ENCODE results near the gene LRRC56.
"Not testable (repeated sequence)": the region's sequence is repeated elsewhere in the genome, so short reads cannot be mapped to it uniquely, and the experiment has no call there.

Gene LRRC56

DNA sequence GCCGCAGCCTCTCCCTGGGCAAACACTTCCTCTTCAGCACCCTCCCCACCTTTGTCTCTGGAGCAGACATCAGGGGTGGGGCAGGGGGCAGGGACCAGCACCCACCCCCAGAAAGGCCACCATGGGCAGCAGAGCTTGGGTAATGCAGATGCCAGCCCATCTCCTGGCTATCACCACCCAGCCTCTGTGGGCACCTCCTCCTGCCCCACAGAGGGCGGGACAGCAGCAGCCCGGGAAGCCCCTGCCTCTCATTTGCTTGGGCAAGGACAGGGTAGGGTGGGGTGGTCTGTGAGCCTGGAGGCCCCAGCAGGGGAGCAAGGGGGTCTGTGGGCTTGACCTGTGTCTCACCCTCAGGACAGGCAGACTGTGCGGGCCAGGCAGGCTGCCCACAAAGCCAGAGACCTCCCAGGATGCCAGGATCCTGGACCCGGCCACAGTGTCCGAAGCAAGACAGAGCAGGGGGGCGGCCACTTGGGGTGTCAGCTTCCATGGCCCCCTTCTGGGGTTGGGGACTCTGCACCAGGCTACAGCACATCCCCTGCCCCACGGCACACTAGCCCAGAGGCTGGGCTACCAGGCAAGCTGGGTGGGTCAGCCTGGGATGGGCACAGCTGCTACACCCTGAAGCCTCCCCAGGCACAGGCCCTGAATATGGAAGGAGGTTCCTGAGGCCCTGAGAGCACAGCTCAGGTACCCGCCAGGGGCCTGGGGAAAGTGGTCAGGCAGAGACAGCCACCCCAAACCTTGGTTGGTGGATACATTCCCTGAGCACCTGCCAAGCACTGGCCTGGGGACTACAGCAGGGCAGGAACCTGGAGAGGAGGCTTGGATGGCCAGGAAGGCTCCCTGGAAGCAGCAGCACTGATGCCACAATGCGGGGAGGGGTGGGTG is 34.8 kb upstream of the LRRC56 start:
- no peak for DNase-seq

DNA sequence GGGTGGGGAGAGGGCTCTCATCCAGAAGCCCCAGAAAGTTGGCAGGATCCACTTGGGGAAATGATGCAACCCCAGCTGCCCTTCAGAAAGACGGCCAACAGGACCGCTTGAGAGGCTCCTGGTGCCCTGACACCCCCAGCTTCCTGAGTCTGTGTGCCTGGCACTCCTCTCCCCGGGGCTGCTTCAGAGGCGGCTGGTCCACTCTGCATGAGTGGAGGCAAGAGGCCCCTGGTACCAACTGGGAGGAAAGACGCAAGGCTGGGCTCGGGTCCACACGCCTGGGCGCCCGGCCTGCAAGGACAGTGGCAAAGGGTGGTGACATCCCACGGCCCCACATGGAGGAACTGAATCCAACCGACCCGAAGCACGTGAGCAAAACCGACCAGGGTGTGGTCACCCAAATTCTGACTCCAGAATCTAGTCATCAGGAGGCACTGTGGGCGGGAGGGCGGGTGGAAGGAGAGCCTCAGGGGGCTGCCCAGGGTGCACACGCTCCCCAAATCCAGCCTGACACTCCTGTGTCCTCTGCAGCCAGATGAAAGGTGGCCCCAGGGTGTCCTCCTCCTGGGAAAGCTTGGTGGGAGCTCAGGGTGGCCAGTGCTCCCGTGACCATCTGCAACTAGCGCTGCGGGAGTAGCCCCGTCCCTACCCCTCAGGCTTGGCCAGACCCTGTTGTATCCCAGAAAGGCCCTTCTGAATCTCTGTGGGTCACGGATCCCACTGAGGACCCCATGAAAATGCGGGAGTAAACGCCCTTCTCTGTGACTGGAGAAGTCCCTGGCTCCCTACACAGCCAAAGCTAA is 33.9 kb upstream of the LRRC56 start:
- DNase-seq: no peak

DNA sequence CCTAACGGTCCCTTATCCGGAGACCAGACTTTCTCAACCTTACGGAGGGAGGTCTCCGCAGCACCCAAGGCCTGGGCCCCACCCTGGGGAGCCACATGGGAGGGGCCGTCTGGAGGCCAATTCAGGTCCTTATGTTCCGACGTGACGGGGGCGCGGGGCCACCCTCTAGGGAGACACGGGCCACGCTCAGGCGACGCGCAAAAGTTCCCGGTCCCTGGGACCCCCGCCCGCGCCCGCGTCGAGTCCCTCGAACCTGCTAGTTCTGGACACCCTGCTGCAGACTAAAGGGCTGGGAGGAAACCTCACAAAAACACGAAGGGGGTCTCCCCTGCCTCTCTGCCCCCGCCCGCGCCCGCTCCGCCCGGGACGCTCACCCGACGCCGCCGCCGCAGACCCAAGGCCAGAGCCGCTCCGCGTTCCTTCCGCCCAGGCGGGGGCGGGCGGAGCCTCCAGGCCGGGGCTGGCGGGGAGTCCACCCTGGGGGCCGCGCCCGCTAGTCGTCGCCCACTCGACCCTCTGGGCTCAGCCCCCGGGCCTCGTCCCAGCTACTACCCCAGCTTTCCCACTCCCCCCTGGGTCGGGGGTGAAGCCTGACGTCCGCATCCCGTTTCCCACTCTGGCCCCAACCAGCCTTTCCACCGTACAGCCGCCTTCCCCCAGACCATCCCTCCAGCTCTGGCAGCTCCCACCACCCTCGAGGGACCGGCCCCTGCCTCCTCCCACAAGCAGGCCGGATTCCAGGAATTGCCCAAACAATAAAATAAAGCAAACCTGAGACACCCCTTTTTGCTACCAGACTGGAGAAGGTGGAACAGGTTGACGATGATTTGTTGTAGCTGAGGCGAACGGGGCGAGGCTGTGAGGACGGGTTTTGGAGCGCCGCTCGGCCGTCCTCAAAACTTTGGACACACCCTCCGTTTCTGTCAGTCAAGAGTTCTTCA is 33.0 kb upstream of the LRRC56 start:
- peak; percentile 65 for DNase-seq

DNA sequence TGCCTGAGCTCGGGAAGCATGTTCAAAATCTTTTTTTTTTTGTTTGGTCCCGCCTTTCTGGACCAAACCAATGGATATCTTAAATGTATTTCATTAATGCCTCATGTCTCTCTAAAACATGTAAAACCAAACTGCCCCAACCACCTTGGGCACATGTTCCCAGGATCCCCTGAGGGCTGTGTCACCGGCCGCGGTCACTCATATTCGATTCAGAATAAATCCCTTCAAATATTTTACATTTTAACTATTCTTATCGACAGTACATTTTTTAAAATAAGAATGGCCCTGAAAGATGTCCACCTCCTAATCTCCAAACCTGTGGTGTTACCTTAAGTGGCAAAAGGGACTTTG is 32.4 kb upstream of the LRRC56 start:
- DNase-seq: no peak

DNA sequence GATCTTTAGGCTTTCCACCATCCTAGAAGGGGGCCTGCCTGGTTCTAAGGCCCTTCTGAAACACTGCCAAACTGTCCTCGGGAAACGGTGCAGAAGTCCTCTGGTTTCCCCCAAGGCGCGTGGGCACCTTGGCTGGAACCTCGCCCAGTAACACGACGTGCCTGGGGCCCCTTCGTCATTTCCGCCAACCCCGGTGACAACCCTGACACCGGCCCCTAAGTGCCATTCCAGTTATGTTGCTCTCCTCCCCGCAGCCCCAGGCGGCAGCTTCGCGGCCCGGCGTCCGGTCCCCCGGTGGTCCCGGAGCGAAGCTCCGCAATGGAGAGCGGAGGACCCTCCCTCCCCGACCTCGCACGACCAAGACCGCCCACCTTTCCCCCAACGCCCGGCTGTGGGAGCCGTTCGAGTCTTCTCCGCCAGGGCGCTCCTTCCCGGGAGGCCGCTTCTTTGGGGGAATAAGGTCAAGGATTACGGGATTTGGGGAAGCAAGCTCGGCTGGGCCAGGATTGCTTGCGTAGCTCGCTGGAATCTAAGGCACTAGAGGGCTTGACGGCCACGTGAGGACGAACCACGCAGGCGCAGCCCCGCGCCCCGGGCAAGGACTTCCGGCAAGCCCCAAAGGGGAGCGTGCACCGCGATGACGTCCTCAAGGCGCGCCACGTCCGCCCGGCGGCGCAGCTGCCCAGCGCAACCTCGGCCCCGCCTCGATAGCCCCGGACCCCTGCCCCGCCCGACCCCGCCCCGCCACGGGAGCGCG is 30.9 kb upstream of the LRRC56 start:
- DNase-seq: peak; percentile 99

DNA sequence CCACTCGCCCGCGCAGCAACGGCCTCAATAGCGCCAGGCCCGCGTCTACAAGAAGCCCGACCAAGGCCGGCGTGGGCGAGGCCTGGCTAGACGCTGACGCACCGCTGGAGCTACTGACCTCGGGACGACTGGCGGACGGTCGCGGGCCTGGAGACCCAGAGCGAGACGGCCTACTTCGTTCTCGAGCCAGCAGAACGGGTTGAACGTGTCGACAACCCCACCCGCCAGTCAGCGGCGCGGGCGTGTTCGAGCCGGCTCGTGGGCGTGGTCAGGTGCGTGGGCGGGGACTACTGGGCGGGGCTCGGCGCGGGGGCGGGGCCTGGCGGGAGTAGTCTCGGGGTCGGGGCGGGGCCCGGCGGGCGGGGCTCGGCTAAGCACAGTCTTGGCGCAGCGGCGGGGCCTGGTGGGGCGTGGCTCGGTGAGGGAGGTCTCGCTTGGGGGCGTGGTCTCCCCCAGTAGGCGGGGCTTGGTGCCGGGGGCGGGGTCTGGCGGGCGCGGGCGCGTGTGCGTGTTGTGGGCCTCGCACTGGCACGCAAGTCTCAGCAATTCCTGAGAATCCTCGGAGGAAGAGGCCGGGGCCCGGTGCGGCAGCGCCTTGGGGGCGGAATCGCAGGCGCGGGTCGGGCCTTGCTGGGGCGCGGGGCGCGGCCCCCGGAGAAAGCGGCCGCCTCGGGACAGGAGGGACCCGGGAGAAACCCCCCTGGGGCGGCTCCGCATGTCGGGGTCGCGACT is 30.2 kb upstream of the LRRC56 start, which contains the start of gene RNH1:
Gene RNH1 (minus strand): TSS at position 248 of the 732 bp plus-strand sequence. CDS start 5,080 bp downstream, outside the sequence.
- peak; percentile 100 for DNase-seq

DNA sequence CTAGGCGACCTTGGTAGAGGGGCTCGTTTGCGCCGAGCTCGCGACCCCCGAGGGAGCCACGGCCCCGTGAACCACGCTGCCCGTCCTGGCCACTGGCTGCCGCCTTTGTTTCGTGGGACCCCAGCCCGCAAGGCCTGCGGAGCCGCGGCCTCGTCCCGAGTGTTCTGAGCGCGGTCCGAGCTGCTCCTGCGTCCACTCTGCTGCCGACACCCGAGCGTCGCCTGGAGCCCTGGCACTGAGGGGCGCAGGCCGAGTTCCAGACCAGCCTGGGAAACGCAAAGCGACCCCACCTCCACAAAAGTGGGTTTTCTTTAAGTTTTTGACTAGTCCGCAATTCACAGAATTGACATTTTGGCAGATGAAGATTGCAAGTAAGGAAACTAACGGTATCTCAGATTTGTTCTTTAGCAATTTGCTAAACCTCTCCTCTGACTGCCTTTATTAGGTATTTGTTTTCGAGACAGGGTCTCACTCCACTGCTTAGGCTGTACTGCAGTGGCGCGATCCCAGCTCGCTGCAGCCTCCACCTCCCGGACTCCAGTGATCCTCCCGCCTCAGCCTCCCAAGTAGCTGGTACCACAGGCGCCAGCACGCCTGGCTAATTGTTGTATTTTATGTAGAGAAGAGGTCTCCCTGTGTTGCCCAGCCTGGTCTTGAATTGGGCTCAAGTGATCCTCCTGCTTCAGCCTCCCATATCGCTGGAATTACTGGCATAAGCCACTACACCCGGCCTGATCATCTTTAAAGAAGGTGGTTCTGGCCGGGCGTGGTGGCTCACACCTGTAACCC is 29.4 kb upstream of the LRRC56 start:
- no peak for DNase-seq

DNA sequence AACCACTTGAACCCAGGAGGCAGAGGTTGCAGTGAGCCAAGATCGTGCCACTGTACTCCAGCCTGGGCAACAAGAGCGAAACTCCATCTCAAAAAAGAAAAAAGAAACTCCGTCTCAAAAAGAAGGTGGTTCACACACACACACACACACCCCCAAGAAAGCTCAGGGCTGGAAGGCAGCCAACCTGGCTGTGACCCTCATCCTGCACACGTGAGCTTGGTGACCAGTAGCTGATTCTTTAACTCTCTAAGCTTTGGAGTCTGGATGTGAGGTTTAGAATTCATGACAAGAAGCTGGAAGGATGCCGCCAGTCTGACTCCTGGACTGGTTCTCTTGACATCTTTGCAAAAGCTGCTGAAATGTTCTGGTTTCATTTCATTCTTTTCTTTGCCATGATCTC is 28.4 kb upstream of the LRRC56 start:
- DNase-seq: no peak

DNA sequence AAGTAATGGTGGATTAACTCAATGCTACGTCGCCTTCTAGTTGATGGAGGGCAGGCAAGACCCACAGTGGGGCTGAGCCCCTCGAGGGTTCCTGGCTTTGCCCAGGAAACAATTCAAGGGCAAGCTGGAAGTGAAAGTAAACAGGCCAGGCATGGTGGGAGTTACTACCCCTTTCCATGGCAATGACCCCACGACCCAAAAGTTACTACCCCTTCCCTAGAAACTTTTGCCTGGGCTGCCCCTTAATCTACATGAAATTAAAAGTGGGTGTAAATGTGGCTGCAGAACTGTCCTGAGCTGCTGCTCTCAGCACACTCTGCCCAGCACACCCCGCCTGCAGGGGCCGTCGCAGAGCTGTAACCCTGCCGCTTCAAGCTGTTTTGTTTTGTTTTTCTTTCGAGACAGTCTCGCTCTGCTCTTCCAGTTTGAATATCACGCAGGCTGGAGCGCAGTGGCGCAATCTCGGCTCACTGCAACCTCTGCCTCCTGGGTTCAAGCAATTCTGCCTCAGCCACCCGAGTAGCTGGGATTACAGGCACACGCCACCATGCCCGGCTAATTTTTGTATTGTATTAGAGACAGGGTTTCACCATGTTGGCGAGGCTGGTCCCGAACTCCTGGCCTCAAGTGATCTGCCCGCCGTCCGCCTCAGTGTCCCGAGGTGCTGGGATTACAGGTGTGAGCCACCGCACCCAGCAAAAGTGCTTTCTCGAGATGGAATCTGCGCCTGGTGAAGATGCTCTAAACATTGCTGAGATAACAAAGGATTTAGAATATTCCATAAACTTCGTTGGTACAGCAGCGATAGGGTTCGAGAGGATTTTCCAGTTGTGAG is 24.3 kb upstream of the LRRC56 start:
- DNase-seq: no peak

DNA sequence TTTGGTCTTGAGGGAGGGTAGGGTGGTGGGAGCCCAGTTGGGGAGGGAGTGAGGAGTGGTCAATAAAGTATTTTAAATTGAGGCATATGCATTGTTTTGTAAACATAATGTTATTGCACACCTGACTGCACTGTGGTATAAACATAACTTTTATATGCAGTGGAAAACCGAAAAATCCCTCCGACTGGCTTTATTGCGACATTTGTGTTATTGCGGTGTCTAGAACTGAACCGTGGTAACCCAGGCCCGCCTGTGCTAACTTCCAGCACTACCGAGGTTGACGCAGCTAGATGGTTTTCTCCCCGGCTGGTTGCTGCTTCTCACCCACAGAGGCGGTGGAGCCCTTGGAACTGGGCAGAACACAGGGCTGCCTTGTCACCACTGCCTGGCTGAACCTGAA is 22.7 kb upstream of the LRRC56 start:
- no peak for DNase-seq

DNA sequence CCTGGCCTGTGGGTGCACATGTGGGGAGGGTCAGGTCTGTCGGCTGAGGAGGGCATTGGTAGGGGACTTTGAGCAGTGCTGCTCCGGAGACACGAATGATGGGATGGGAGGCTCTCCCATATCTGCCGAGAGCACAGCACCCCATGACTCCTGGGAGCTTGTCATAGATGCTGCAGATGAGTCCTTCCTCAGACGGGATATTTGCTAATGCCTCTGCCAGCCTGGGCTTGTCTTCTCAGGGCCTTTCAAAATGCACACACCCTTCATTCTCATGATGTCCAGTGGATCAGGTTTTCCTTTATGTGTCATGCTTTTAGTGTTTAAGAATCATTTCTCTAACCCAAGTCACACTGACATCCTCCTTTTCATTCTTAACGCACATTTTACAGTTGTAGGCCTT is 22.2 kb upstream of the LRRC56 start:
- no peak for DNase-seq

DNA sequence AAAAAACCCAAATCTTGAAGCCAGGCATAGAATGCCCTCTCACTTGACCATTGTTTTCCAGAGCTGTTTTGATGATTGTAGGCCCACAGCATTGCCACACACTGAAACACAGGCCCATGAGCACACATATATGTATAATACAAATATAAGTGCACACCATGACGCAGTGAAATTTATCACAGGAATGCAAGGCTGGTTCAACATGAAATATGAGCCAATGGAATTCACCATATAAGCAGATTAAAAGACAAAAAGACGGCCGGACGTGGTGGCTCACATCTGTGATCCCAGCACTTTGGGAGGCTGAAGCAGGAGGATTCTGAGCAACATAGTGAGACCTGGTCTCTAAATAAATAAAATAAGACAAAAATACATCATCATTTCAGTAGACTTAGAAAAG is 20.9 kb upstream of the LRRC56 start:
- no peak for DNase-seq

DNA sequence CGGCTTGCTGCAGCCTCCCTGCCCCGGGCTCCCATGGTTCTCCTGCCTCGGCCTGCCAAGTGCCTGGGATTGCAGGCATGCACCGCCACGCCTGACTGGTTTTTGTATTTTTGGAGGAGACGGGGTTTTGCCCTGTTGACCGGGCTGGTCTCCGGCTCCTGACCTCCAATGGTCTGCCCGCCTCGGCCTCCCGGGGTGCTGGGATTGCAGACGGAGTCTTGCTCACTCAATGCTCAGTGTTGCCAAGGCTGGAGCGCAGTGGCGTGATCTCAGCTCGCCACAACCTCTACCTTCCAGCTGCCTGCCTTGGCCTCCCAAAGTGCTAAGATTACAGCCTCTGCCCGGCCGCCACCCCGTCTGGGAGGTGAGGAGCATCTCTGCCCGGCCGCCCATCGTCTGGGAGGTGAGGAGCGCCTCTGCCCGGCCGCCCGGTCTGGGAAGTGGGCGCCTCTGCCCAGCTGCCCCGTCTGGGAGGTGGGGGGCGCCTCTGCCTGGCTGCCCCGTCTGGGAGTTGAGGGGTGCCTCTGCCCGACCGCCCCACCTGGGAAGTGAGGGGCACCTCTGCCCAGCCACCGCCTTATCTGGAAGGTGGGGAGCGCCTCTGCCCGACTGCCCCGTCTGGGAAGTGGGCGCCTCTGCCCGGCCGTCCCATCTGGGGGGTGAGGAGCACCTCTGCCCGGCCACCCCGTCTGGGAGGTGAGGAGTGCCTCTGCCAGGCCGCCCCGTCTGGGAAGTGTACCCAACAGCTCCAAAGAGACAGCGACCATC is 20.2 kb upstream of the LRRC56 start:
- DNase-seq: not testable (repeated sequence)

DNA sequence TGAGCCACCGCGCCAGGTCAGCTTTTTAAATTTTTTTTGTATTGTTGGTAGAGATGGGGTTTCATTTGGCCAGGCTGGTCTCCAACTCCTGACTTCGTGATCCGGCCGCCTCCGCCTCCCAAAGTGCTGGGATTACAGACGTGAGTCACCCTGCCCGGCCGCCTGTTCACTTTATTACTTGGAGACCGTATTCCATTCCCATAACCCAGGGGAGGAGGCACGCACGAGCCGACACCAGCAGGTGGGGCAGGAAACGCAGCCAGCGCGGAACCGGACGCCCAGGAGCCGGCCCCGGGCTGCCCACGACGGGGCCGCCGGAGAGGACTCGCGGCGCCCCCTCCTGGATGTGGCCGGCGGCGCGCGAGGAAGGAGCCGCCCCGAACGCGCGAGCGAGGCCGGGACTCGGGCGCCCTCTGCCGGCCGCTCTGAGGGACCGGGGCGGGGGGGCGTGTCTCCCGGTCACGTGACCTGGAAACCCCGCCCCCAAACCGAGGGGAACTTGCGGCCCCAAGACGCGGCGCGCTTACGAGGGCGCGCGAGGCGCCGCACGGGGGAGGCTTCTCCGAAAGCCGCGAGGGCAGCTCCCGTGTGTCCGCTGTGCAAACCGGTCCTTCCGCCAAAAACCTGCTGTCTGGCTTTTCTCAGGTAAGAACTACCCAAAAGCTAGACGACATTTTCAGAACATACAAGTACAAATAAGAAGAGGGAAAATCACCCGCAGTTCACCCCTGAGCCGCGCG is 18.7 kb upstream of the LRRC56 start:
- peak; percentile 99 for DNase-seq

DNA sequence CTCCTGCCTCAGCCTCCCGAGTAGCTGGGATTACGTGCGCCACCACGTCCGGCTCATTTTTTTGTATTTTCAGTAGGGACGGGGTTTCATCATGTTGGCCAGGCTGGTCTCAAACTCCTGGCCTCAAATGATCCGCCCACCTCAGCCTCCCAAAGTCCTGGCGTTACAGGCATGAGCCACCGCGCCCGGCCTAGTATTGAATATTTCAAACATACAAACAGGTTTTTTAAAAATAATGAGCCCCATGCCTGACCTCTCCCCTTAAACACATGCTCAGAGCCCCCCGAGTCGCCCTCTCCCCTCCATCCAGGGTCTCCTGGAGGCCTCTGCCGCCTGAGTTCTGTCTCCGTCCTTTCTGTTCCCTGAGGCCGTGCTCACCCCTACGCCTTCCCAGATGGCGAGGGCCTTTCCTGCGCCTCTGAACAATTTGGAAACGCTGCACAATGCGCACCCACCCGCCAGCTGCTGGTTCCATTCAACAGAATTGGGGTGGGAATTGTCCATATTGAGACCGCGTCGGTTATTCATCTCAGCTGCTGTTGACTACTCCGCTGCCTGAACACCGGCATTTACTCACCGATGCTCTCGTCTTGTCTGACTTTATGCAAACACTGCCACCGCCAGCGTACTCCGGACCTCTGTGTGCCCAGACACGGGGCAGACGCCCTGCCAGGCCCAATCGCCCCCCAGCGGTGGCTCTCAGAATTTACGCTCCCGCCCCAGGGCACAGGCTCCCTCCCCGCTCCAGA is 16.7 kb upstream of the LRRC56 start:
- no peak for DNase-seq

DNA sequence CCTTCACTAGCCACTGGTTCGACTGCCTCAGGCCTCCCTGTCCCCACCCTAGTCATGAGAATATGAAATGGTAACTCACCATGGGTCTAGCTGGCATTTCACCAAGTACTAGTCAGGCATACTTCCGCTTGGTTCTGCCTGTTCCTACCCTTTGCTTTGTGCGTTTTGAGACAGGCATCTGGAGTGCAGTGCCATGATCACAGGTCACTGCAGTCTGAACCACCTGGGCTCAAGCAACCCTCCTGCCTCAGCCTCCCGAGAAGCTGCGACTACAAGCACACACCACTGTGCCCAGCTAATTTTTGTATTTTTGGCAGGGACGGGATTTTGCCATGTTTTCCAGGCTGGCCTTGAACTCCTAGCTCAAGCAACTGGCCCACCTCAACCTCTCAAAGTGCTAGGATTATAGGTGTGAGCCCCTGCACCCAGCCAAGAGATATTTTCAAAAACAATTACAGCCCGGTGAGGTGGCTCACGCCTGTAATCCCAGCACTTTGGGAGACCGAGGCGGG is 16.1 kb upstream of the LRRC56 start:
- no peak for DNase-seq

DNA sequence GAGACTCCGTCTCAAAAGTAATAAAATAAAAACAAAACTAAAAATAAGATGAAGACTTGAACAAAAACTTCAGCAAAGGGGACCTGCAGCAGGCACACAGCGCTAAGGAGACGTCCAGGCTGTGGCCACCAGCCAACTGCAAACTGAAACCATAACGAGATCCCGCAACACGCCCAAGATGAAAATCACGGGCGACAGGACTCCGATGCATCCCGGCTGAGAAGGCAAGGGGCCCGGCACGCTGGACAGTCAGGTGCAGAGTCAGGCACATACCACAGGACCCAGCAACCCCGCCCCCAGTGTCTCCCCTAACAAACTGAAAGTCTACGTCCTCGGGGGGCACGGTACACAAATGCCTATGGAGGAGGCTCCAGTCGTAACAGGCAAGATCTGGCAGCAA is 11.1 kb upstream of the LRRC56 start:
- DNase-seq: no peak

Data from activated CD8-positive, alpha-beta memory T cell treated with anti-CD3 and anti-CD28 coated beads, Interleukin-2, amount 50 U/mL, for 48 hours (primary cell).